IMR-90 (cell line): Measurements from ENCODE around the gene OR5H15. TPM values are rescaled to one million over a fixed set of nuclear protein-coding genes. Genes with fewer than 3 reads are reported as not detected.

ENCODE experiments used
- ATAC-seq: fragments of 200-7000 bp; cut with Tn5 transposase; 2 replicates; pipeline ENCODE4 v1.9.1; 2020; ENCODE audit warnings: low read depth, mild to moderate bottlenecking, moderate library complexity
- BruUV-seq: library from RNA; stranded (reverse); fragments of 400-500 nt; replicated peaks from 2 replicates; lab custom pipeline; 2021; lab: Mats Ljungman, UMichigan
- CTCF ChIA-PET: fragments of 300-600 bp; formaldehyde crosslinking; extraction: SDS; loops from one replicate; lab custom pipeline; 2021; ENCODE audit warnings: antibody characterized with exemption; lab: Yijun Ruan, JAX
- POLR2A ChIA-PET: fragments of 300-600 bp; sonication (Branson Sonifier 250); formaldehyde crosslinking; loops from one replicate; lab custom pipeline; 2022; ENCODE audit warnings: antibody characterized with exemption; ENCODE audit not compliant: unreplicated experiment; lab: Charles Lee
- DNase-seq: peaks from one replicate; pipeline ENCODE4 v3.0.0; 2013
- H2AFZ ChIP-seq: replicated peaks from 2 replicates; pipeline ENCODE3; 2013; ENCODE audit warnings: low read length, mild to moderate bottlenecking; ENCODE audit not compliant: poor library complexity
- H2AK5ac ChIP-seq: 2 replicates; pipeline ENCODE4 v1.6.1; 2013; ENCODE audit warnings: low read depth, low read length, inconsistent platforms
- H2AK9ac ChIP-seq: replicated peaks from 2 replicates; pipeline ENCODE3; 2013; ENCODE audit warnings: mild to moderate bottlenecking, low read depth, low read length, moderate library complexity; ENCODE audit not compliant: poor library complexity
- H2BK120ac ChIP-seq: 2 replicates; pipeline ENCODE4 v1.6.1; 2013; ENCODE audit warnings: low read depth, low read length, inconsistent platforms
- H2BK15ac ChIP-seq: 3 replicates; pipeline ENCODE4 v1.6.1; 2013; ENCODE audit warnings: low read depth, low read length, inconsistent platforms
- H2BK20ac ChIP-seq: 2 replicates; pipeline ENCODE4 v1.6.1; 2013; ENCODE audit warnings: low read depth, mild to moderate bottlenecking, inconsistent platforms, low read length, moderate library complexity
- H2BK5ac ChIP-seq: 2 replicates; pipeline ENCODE4 v1.6.1; 2013; ENCODE audit warnings: mild to moderate bottlenecking, low read depth, low read length, inconsistent platforms; ENCODE audit not compliant: poor library complexity, severe bottlenecking
- H3K14ac ChIP-seq: replicated peaks from 2 replicates; pipeline ENCODE4 v1.6.1; 2013; ENCODE audit warnings: low read depth, low read length, inconsistent platforms
- H3K18ac ChIP-seq: 2 replicates; pipeline ENCODE4 v1.6.1; 2013; ENCODE audit warnings: low read depth, low read length, control low read depth
- H3K23ac ChIP-seq: 2 replicates; pipeline ENCODE4 v1.6.1; 2013; ENCODE audit warnings: low read depth, low read length, inconsistent platforms
- H3K27ac ChIP-seq: 2 replicates; pipeline ENCODE4 v1.5.1; 2013; ENCODE audit warnings: mild to moderate bottlenecking, control low read depth, low read length; ENCODE audit not compliant: insufficient read depth
- H3K27me3 ChIP-seq: 2 replicates; pipeline ENCODE4 v1.6.1; 2013; ENCODE audit warnings: low read length; ENCODE audit not compliant: control insufficient read depth, insufficient read depth
- H3K36me3 ChIP-seq: 2 replicates; pipeline ENCODE4 v1.6.1; 2013; ENCODE audit warnings: low read length, mixed read lengths; ENCODE audit not compliant: control insufficient read depth, insufficient read depth
- H3K4ac ChIP-seq: 2 replicates; pipeline ENCODE4 v1.6.1; 2013; ENCODE audit warnings: low read depth, low read length, inconsistent platforms
- H3K4me1 ChIP-seq: 2 replicates; pipeline ENCODE4 v1.6.1; 2013; ENCODE audit warnings: low read length, mixed read lengths; ENCODE audit not compliant: control insufficient read depth, insufficient read depth
- H3K4me2 ChIP-seq: 2 replicates; pipeline ENCODE4 v1.6.1; 2013; ENCODE audit warnings: low read depth, mild to moderate bottlenecking, control low read depth, low read length, moderate library complexity
- H3K4me3 ChIP-seq: 2 replicates; pipeline ENCODE4 v1.5.1; 2013; ENCODE audit warnings: low read depth, mild to moderate bottlenecking, control low read depth, low read length, moderate library complexity; ENCODE audit not compliant: insufficient read depth
- H3K56ac ChIP-seq: 2 replicates; pipeline ENCODE4 v1.6.1; 2013; ENCODE audit warnings: low read length, inconsistent platforms; ENCODE audit not compliant: insufficient read depth; ENCODE audit errors: extremely low read depth
- H3K79me1 ChIP-seq, 2 experiments: 2 replicates each; pipeline ENCODE4 v1.6.1; 2013; ENCODE audit warnings: low read length in 2 of 2, inconsistent platforms in 1 of 2, low read depth in 1 of 2
- H3K9ac ChIP-seq: 2 replicates; pipeline ENCODE4 v1.6.1; 2013; ENCODE audit warnings: low read depth, low read length, control low read depth
- H3K9me1 ChIP-seq: 2 replicates; pipeline ENCODE4 v1.6.1; 2013; ENCODE audit warnings: low read length, inconsistent platforms; ENCODE audit not compliant: insufficient read depth
- H3K9me3 ChIP-seq: 2 replicates; pipeline ENCODE4 v1.6.1; 2013; ENCODE audit warnings: low read length; ENCODE audit not compliant: control insufficient read depth, insufficient read depth
- H4K20me1 ChIP-seq: 2 replicates; pipeline ENCODE4 v1.6.1; 2013; ENCODE audit warnings: low read length, inconsistent platforms; ENCODE audit not compliant: insufficient read depth
- H4K5ac ChIP-seq: 2 replicates; pipeline ENCODE4 v1.6.1; 2013; ENCODE audit warnings: mild to moderate bottlenecking, low read depth, low read length, control low read depth
- H4K8ac ChIP-seq, 2 experiments: 2 replicates each; pipeline ENCODE4 v1.6.1; 2013; ENCODE audit warnings: low read depth in 2 of 2, low read length in 2 of 2, control low read depth in 1 of 2, inconsistent platforms in 1 of 2
- H4K91ac ChIP-seq: 2 replicates; pipeline ENCODE4 v1.6.1; 2013; ENCODE audit warnings: low read depth, low read length, inconsistent platforms; ENCODE audit not compliant: insufficient read depth
- ELK1 ChIP-seq: fragments of 150-350 bp; IDR thresholded peaks from 2 replicates; pipeline ENCODE4 v1.6.1; 2016; ENCODE audit warnings: low read depth, mild to moderate bottlenecking, low read length, moderate library complexity, borderline replicate concordance
- FOS ChIP-seq: fragments of 150-350 bp; IDR thresholded peaks from 2 replicates; pipeline ENCODE4 v1.6.1; 2016; ENCODE audit warnings: low read depth, low read length
- MXI1 ChIP-seq: IDR thresholded peaks from 2 replicates; pipeline ENCODE4 v1.6.1; 2012; ENCODE audit warnings: low read depth, mild to moderate bottlenecking, low read length, moderate library complexity, borderline replicate concordance
- SMC3 ChIP-seq: fragments of 150-350 bp; IDR thresholded peaks from 2 replicates; pipeline ENCODE4 v1.6.1; 2016; ENCODE audit warnings: low read depth, mild to moderate bottlenecking, antibody characterized with exemption, low read length, moderate library complexity
- WGBS, 2 experiments: methylation state at CpG; one replicate each; pipeline versions ENCODE4 v1.1.5 to v1.1.7; 2013; ENCODE audit warnings: missing lambda C conversion rate in 2 of 2; ENCODE audit not compliant: insufficient read length in 1 of 2; ENCODE audit errors: extremely low coverage in 2 of 2; 5-methylcytosine and 5-hydroxymethylcytosine counted together
- dilution Hi-C: fragments of 300-500 bp; cut with HindIII; formaldehyde crosslinking; loops from one replicate; pipeline ENCODE4 v1.14.3; 2018; ENCODE audit warnings: low sequenced_read_pairs; ENCODE audit not compliant: unreplicated experiment
- in situ Hi-C: fragments of 300-500 bp; cut with MboI; formaldehyde crosslinking; loops from 3 replicates; pipeline ENCODE4 v1.14.3; 2019; ENCODE audit warnings: low sequenced_read_pairs, inconsistent platforms, mixed read lengths
- intact Hi-C: fragments of 100-400 bp; cut with micrococcal nuclease; formaldehyde crosslinking; loops from 2 replicates; pipeline ENCODE4 v1.10.0; 2022
- polyA plus RNA-seq, 3 experiments: library from polyadenylated mRNA; depleted of rRNA; stranded (reverse); fragments of >200 nt; gene quantifications; 2 replicates each; pipeline ENCODE4 v1.2.3, GENCODE V29; 2012; ENCODE audit warnings: low replicate concordance in 1 of 3
- total RNA-seq: library from RNA; depleted of rRNA; stranded (reverse); fragments of >200 nt; gene quantifications from 2 replicates; pipeline ENCODE4 v1.2.3, GENCODE V29; 2012

The OR5H15 gene
- total and polyA plus RNA-seq, 2 of the 4 experiments (the other 2 are of a cell fraction), result not detected

DNA sequence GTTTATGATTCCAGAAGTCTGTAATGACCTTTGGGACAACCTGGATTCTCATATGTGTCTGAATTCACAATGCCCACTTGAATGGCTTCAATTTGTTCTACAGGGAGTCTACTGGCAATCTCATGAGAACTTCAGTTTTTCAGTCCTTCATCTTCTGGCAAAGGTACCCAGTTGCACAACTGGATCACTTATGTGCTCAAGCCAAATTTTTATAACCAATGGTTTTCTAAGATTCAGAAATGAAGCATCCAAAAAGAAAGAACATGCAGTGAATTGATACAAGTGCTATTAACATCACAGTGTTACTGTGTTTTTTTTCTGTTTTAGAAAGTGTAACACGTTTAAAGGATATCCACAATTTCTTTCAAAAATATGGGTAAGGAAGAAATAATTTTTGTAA lies 19.3 kb upstream of the OR5H15 start, which contains the start of gene OR5H14:
TSS of gene OR5H14 (plus strand) at position 301 of the 400 bp plus-strand sequence. CDS start 1,907 bp downstream, outside the sequence.
- intact Hi-C loops (no loop called here), in situ Hi-C loops (no loop called here), dilution Hi-C loops (no loop called here)
- Histone ChIP-seq H2AFZ (no peak within 1 kb of the TSS), H2BK120ac (no peak within 1 kb of the TSS), H3K14ac (no peak within 1 kb of the TSS), H3K9me1 (no peaks in the 10 kb centered on the region), H4K8ac (no peak within 1 kb of the TSS), H2BK5ac (no peak within 1 kb of the TSS), H3K9ac (no peak within 1 kb of the TSS), H2AK9ac (no peak within 1 kb of the TSS), H3K4me1 (no peaks in the 10 kb centered on the region), H3K4me3 (no peak within 1 kb of the TSS), H3K18ac (no peak within 1 kb of the TSS), H3K9me3 (no peaks in the 10 kb centered on the region), H2BK20ac (no peak within 1 kb of the TSS), H3K23ac (no peak within 1 kb of the TSS), H4K20me1 (no peaks in the 10 kb centered on the region), H3K36me3 (no peaks in the 10 kb centered on the region), H4K5ac (no peak within 1 kb of the TSS), H3K27ac (no peak within 1 kb of the TSS), H3K79me1 (no peaks in the 10 kb centered on the region), H2BK15ac (no peak within 1 kb of the TSS), H3K4me2 (no peak within 1 kb of the TSS), H3K56ac (no peak within 1 kb of the TSS), H4K91ac (no peak within 1 kb of the TSS), H3K4ac (no peak within 1 kb of the TSS), H2AK5ac (no peak within 1 kb of the TSS), H3K27me3 (no peaks in the 10 kb centered on the region)
- ATAC-seq (no peak), DNase-seq (no peak)
- TF ChIP-seq MXI1 (no peak), SMC3 (no peak), FOS (no peak), ELK1 (no peak)
- no CpG with 5 or more reads among the region's 1 CpG for WGBS, 2 experiments
- ChIA-PET CTCF (no interaction called here), POLR2A (no interaction called here)
- BruUV-seq, result no TSS peak
